A673 (cell line): ENCODE data around the gene SPEM3.
"Not testable (repeated sequence)": the region's sequence is repeated elsewhere in the genome, so short reads cannot be mapped to it uniquely, and the experiment has no call there.

Experiments
- CTCF ChIP-seq: fragments of 300-800, 200-600 bp; sonication (generic); conservative IDR thresholded peaks from 2 replicates; pipeline ENCODE4 v1.5.1; 2017; ENCODE audit warnings: low read depth, mild to moderate bottlenecking, antibody characterized with exemption, low read length, moderate library complexity, mixed read lengths
- EZH2 ChIP-seq: fragments of 200-600 bp; sonication (generic); IDR thresholded peaks from 2 replicates; pipeline ENCODE4 v1.6.1; 2017; ENCODE audit warnings: borderline replicate concordance, low read depth, mild to moderate bottlenecking, mixed read lengths, antibody characterized with exemption, low read length; ENCODE audit not compliant: poor library complexity, severe bottlenecking

GRCh38 chr17:7474767-7475166 is 46.1 kb downstream of the SPEM3 start:
- TF ChIP-seq CTCF, EZH2: not testable (repeated sequence)
